IMR-90 (cell line): ENCODE results near the gene DDI2. TPM values are rescaled to one million over a fixed set of nuclear protein-coding genes. Genes with fewer than 3 reads are reported as not detected.

Experiments
- ATAC-seq: fragments of 200-7000 bp; cut with Tn5 transposase; 2 replicates; pipeline ENCODE4 v1.9.1; 2020; ENCODE audit warnings: low read depth, mild to moderate bottlenecking, moderate library complexity
- BruUV-seq: library from RNA; stranded (reverse); fragments of 400-500 nt; replicated peaks from 2 replicates; lab custom pipeline; 2021; lab: Mats Ljungman, UMichigan
- CTCF ChIA-PET: fragments of 300-600 bp; formaldehyde crosslinking; extraction: SDS; loops from one replicate; lab custom pipeline; 2021; ENCODE audit warnings: antibody characterized with exemption; lab: Yijun Ruan, JAX
- POLR2A ChIA-PET: fragments of 300-600 bp; sonication (Branson Sonifier 250); formaldehyde crosslinking; loops from one replicate; lab custom pipeline; 2022; ENCODE audit warnings: antibody characterized with exemption; ENCODE audit not compliant: unreplicated experiment; lab: Charles Lee
- DNase-seq: peaks from one replicate; pipeline ENCODE4 v3.0.0; 2013
- H2AFZ ChIP-seq: replicated peaks from 2 replicates; pipeline ENCODE3; 2013; ENCODE audit warnings: low read length, mild to moderate bottlenecking; ENCODE audit not compliant: poor library complexity
- H2AK5ac ChIP-seq: 2 replicates; pipeline ENCODE4 v1.6.1; 2013; ENCODE audit warnings: low read depth, low read length, inconsistent platforms
- H2AK9ac ChIP-seq: replicated peaks from 2 replicates; pipeline ENCODE3; 2013; ENCODE audit warnings: mild to moderate bottlenecking, low read depth, low read length, moderate library complexity; ENCODE audit not compliant: poor library complexity
- H2BK120ac ChIP-seq: 2 replicates; pipeline ENCODE4 v1.6.1; 2013; ENCODE audit warnings: low read depth, low read length, inconsistent platforms
- H2BK15ac ChIP-seq: 3 replicates; pipeline ENCODE4 v1.6.1; 2013; ENCODE audit warnings: low read depth, low read length, inconsistent platforms
- H2BK20ac ChIP-seq: 2 replicates; pipeline ENCODE4 v1.6.1; 2013; ENCODE audit warnings: low read depth, mild to moderate bottlenecking, inconsistent platforms, low read length, moderate library complexity
- H2BK5ac ChIP-seq: 2 replicates; pipeline ENCODE4 v1.6.1; 2013; ENCODE audit warnings: mild to moderate bottlenecking, low read depth, low read length, inconsistent platforms; ENCODE audit not compliant: poor library complexity, severe bottlenecking
- H3K14ac ChIP-seq: replicated peaks from 2 replicates; pipeline ENCODE4 v1.6.1; 2013; ENCODE audit warnings: low read depth, low read length, inconsistent platforms
- H3K18ac ChIP-seq: 2 replicates; pipeline ENCODE4 v1.6.1; 2013; ENCODE audit warnings: low read depth, low read length, control low read depth
- H3K23ac ChIP-seq: 2 replicates; pipeline ENCODE4 v1.6.1; 2013; ENCODE audit warnings: low read depth, low read length, inconsistent platforms
- H3K27ac ChIP-seq: 2 replicates; pipeline ENCODE4 v1.5.1; 2013; ENCODE audit warnings: mild to moderate bottlenecking, control low read depth, low read length; ENCODE audit not compliant: insufficient read depth
- H3K27me3 ChIP-seq: 2 replicates; pipeline ENCODE4 v1.6.1; 2013; ENCODE audit warnings: low read length; ENCODE audit not compliant: control insufficient read depth, insufficient read depth
- H3K36me3 ChIP-seq: 2 replicates; pipeline ENCODE4 v1.6.1; 2013; ENCODE audit warnings: low read length, mixed read lengths; ENCODE audit not compliant: control insufficient read depth, insufficient read depth
- H3K4ac ChIP-seq: 2 replicates; pipeline ENCODE4 v1.6.1; 2013; ENCODE audit warnings: low read depth, low read length, inconsistent platforms
- H3K4me1 ChIP-seq: 2 replicates; pipeline ENCODE4 v1.6.1; 2013; ENCODE audit warnings: low read length, mixed read lengths; ENCODE audit not compliant: control insufficient read depth, insufficient read depth
- H3K4me2 ChIP-seq: 2 replicates; pipeline ENCODE4 v1.6.1; 2013; ENCODE audit warnings: low read depth, mild to moderate bottlenecking, control low read depth, low read length, moderate library complexity
- H3K4me3 ChIP-seq: 2 replicates; pipeline ENCODE4 v1.5.1; 2013; ENCODE audit warnings: low read depth, mild to moderate bottlenecking, control low read depth, low read length, moderate library complexity; ENCODE audit not compliant: insufficient read depth
- H3K56ac ChIP-seq: 2 replicates; pipeline ENCODE4 v1.6.1; 2013; ENCODE audit warnings: low read length, inconsistent platforms; ENCODE audit not compliant: insufficient read depth; ENCODE audit errors: extremely low read depth
- H3K79me1 ChIP-seq, 2 experiments: 2 replicates each; pipeline ENCODE4 v1.6.1; 2013; ENCODE audit warnings: low read length in 2 of 2, inconsistent platforms in 1 of 2, low read depth in 1 of 2
- H3K9ac ChIP-seq: 2 replicates; pipeline ENCODE4 v1.6.1; 2013; ENCODE audit warnings: low read depth, low read length, control low read depth
- H3K9me1 ChIP-seq: 2 replicates; pipeline ENCODE4 v1.6.1; 2013; ENCODE audit warnings: low read length, inconsistent platforms; ENCODE audit not compliant: insufficient read depth
- H3K9me3 ChIP-seq: 2 replicates; pipeline ENCODE4 v1.6.1; 2013; ENCODE audit warnings: low read length; ENCODE audit not compliant: control insufficient read depth, insufficient read depth
- H4K20me1 ChIP-seq: 2 replicates; pipeline ENCODE4 v1.6.1; 2013; ENCODE audit warnings: low read length, inconsistent platforms; ENCODE audit not compliant: insufficient read depth
- H4K5ac ChIP-seq: 2 replicates; pipeline ENCODE4 v1.6.1; 2013; ENCODE audit warnings: mild to moderate bottlenecking, low read depth, low read length, control low read depth
- H4K8ac ChIP-seq, 2 experiments: 2 replicates each; pipeline ENCODE4 v1.6.1; 2013; ENCODE audit warnings: low read depth in 2 of 2, low read length in 2 of 2, control low read depth in 1 of 2, inconsistent platforms in 1 of 2
- H4K91ac ChIP-seq: 2 replicates; pipeline ENCODE4 v1.6.1; 2013; ENCODE audit warnings: low read depth, low read length, inconsistent platforms; ENCODE audit not compliant: insufficient read depth
- BHLHE40 ChIP-seq: fragments of 150-350 bp; IDR thresholded peaks from 2 replicates; pipeline ENCODE4 v1.6.1; 2016; ENCODE audit warnings: mild to moderate bottlenecking, low read depth, low read length
- CEBPB ChIP-seq: IDR thresholded peaks from 2 replicates; pipeline ENCODE4 v1.6.1; 2012; ENCODE audit warnings: low read depth, low read length, improper control_type of control experiment
- CHD1 ChIP-seq: IDR thresholded peaks from 2 replicates; pipeline ENCODE4 v1.6.1; 2012; ENCODE audit warnings: low read depth, low read length, improper control_type of control experiment
- FOS ChIP-seq: fragments of 150-350 bp; IDR thresholded peaks from 2 replicates; pipeline ENCODE4 v1.6.1; 2016; ENCODE audit warnings: low read depth, low read length
- MAZ ChIP-seq: IDR thresholded peaks from 2 replicates; pipeline ENCODE4 v1.6.1; 2012; ENCODE audit warnings: low read depth, mild to moderate bottlenecking, low read length, improper control_type of control experiment, moderate library complexity, borderline replicate concordance
- MXI1 ChIP-seq: IDR thresholded peaks from 2 replicates; pipeline ENCODE4 v1.6.1; 2012; ENCODE audit warnings: low read depth, mild to moderate bottlenecking, low read length, moderate library complexity, borderline replicate concordance
- USF2 ChIP-seq: fragments of 150-350 bp; IDR thresholded peaks from 2 replicates; pipeline ENCODE4 v1.6.1; 2017; ENCODE audit warnings: mild to moderate bottlenecking, antibody characterized with exemption, low read length, low read depth
- WGBS, 2 experiments: methylation state at CpG; one replicate each; pipeline versions ENCODE4 v1.1.5 to v1.1.7; 2013; ENCODE audit warnings: missing lambda C conversion rate in 2 of 2; ENCODE audit not compliant: insufficient read length in 1 of 2; ENCODE audit errors: extremely low coverage in 2 of 2; 5-methylcytosine and 5-hydroxymethylcytosine counted together
- dilution Hi-C: fragments of 300-500 bp; cut with HindIII; formaldehyde crosslinking; loops from one replicate; pipeline ENCODE4 v1.14.3; 2018; ENCODE audit warnings: low sequenced_read_pairs; ENCODE audit not compliant: unreplicated experiment
- in situ Hi-C: fragments of 300-500 bp; cut with MboI; formaldehyde crosslinking; loops from 3 replicates; pipeline ENCODE4 v1.14.3; 2019; ENCODE audit warnings: low sequenced_read_pairs, inconsistent platforms, mixed read lengths
- intact Hi-C: fragments of 100-400 bp; cut with micrococcal nuclease; formaldehyde crosslinking; loops from 2 replicates; pipeline ENCODE4 v1.10.0; 2022
- polyA plus RNA-seq, 3 experiments: library from polyadenylated mRNA; depleted of rRNA; stranded (reverse); fragments of >200 nt; gene quantifications; 2 replicates each; pipeline ENCODE4 v1.2.3, GENCODE V29; 2012; ENCODE audit warnings: low replicate concordance in 1 of 3
- total RNA-seq: library from RNA; depleted of rRNA; stranded (reverse); fragments of >200 nt; gene quantifications from 2 replicates; pipeline ENCODE4 v1.2.3, GENCODE V29; 2012

The DDI2 gene
- total and polyA plus RNA-seq, 2 of the 4 experiments (the other 2 are of a cell fraction) = 6.0 to 13.4 TPM

- no peak overlapping the region for H3K4me2 ChIP-seq
- H4K8ac ChIP-seq = no peak overlapping the region
- ATAC-seq = no peak
- CTCF ChIA-PET = no interaction called here
- no TSS peak for BruUV-seq
- H2AFZ ChIP-seq = no peak overlapping the region
- intact Hi-C loops (no loop called here), dilution Hi-C loops (no loop called here), in situ Hi-C loops (no loop called here)
- no peaks in the 10 kb centered on the region for H3K27me3 ChIP-seq
- DNase-seq = no peak
- H2BK120ac ChIP-seq = no peak overlapping the region
- no peak overlapping the region for H2BK20ac ChIP-seq
- H3K36me3 ChIP-seq = peaks cover 5% of the 10 kb centered on the region
- no peak overlapping the region for H3K18ac ChIP-seq
- no peaks in the 10 kb centered on the region for H3K9me3 ChIP-seq
- WGBS, 2 experiments = 84% methylated on average over 3 of the region's 4 CpGs; no CpG with 5 or more reads in 1 of the 2 experiments
- no peaks in the 10 kb centered on the region for H3K79me1 ChIP-seq
- H2BK15ac ChIP-seq = no peak overlapping the region
- TF ChIP-seq MAZ (no peak), CHD1 (no peak), BHLHE40 (no peak), CEBPB (no peak), USF2 (no peak), FOS (no peak), MXI1 (no peak)
- no peak overlapping the region for H2BK5ac ChIP-seq
- no peak overlapping the region for H4K91ac ChIP-seq
- no peak overlapping the region for H2AK9ac ChIP-seq
- no peak overlapping the region for H3K4me3 ChIP-seq
- no peaks in the 10 kb centered on the region for H3K4me1 ChIP-seq
- no peaks in the 10 kb centered on the region for H4K20me1 ChIP-seq
- H3K23ac ChIP-seq = no peak overlapping the region
- POLR2A ChIA-PET = no interaction called here
- no peak overlapping the region for H2AK5ac ChIP-seq
- no peak overlapping the region for H3K56ac ChIP-seq
- H3K9me1 ChIP-seq = no peaks in the 10 kb centered on the region; the same call in 1 of the 2 replicates
- H3K4ac ChIP-seq = no peak overlapping the region
- H3K27ac ChIP-seq = no peak overlapping the region
- H3K14ac ChIP-seq = no peak overlapping the region
- H4K5ac ChIP-seq = no peak overlapping the region
- no peak overlapping the region for H3K9ac ChIP-seq
Measured at GRCh38 chr1:15577691-15578090, 39.6 kb upstream of the DDI2 start.
